Left ventricle myocardium inferior (tissue), 1 donor: ENCODE measurements around the gene C16orf89. TPM values are rescaled to one million over a fixed set of nuclear protein-coding genes. Genes with fewer than 3 reads are reported as not detected.
A peak's percentile ranks its signal among the peaks of the same experiment; 100 is the strongest.

Experiments
- DNase-seq: peaks from one replicate; pipeline ENCODE4 v3.0.0-alpha.2; 2020
- H3K27ac ChIP-seq: fragments of 200-600 bp; replicated peaks from 2 replicates; pipeline ENCODE4 v1.8.0; 2021
- H3K27me3 ChIP-seq: fragments of 200-600 bp; 2 replicates; pipeline ENCODE4 v1.8.0; 2021; ENCODE audit warnings: low read depth
- H3K36me3 ChIP-seq: fragments of 200-600 bp; 2 replicates; pipeline ENCODE4 v1.8.0; 2021
- H3K4me1 ChIP-seq: fragments of 200-600 bp; 2 replicates; pipeline ENCODE4 v1.8.0; 2021
- H3K4me3 ChIP-seq: fragments of 200-600 bp; 2 replicates; pipeline ENCODE4 v1.8.0; 2021; ENCODE audit warnings: mild to moderate bottlenecking, moderate library complexity
- H3K9me3 ChIP-seq: fragments of 200-600 bp; replicated peaks from 2 replicates; pipeline ENCODE4 v1.8.0; 2021
- CTCF ChIP-seq: fragments of 200-600 bp; IDR thresholded peaks from 2 replicates; pipeline ENCODE4 v1.8.0; 2021; ENCODE audit warnings: antibody characterized with exemption, mild to moderate bottlenecking, borderline replicate concordance
- intact Hi-C: fragments of 100-400 bp; cut with micrococcal nuclease; formaldehyde crosslinking; loops from one replicate; pipeline ENCODE4 v1.11.0; 2022
- total RNA-seq: library from RNA; stranded (reverse); fragmentation: NEBNext Ultra II Directional; extraction: Animal tissue kit (Norgen Biotek cat#: 25700); gene quantifications from one replicate; pipeline ENCODE4 v1.2.1, GENCODE V29; 2021
- donor health status: DM: no; HTN: yes; CAD: no; lungs with severe emphysema.

C16orf89 gene
- total RNA-seq, 1 donor from 2014 or later = 5.9 TPM

- Histone ChIP-seq H3K36me3 (peaks cover 16% of the 10 kb centered on the region), H3K9me3 (no peaks in the 10 kb centered on the region), H3K27ac (no peak overlapping the region), H3K4me3 (no peak overlapping the region), H3K4me1 (peaks cover 10% of the 10 kb centered on the region), H3K27me3 (no peaks in the 10 kb centered on the region)
- intact Hi-C loops = no loop called here
- no peak for DNase-seq
- TF ChIP-seq CTCF = peak; percentile 21
Measured at GRCh38 chr16:5024632-5025031, 41.1 kb downstream of the C16orf89 start.

GRCh38 chr16:5022521-5022920, 43.2 kb downstream of the C16orf89 start:
- Histone ChIP-seq H3K27me3 (no peaks in the 10 kb centered on the region), H3K27ac (no peak overlapping the region), H3K9me3 (no peaks in the 10 kb centered on the region), H3K4me1 (peaks cover 10% of the 10 kb centered on the region), H3K36me3 (peaks cover 5% of the 10 kb centered on the region), H3K4me3 (no peak overlapping the region)
- no peak for TF ChIP-seq CTCF
- no peak for DNase-seq
- intact Hi-C loops = no loop called here

- peaks cover 10% of the 10 kb centered on the region for H3K4me1 ChIP-seq
- H3K4me3 ChIP-seq = no peak overlapping the region
- no peak for DNase-seq
- H3K9me3 ChIP-seq = no peaks in the 10 kb centered on the region
- TF ChIP-seq CTCF = no peak
- H3K36me3 ChIP-seq = no peaks in the 10 kb centered on the region
- intact Hi-C loops = no loop called here
- no peaks in the 10 kb centered on the region for H3K27me3 ChIP-seq
- no peak overlapping the region for H3K27ac ChIP-seq
Measured at GRCh38 chr16:5020551-5020950, 45.2 kb downstream of the C16orf89 start.

- Histone ChIP-seq H3K9me3 (no peaks in the 10 kb centered on the region), H3K4me1 (peaks cover 5% of the 10 kb centered on the region), H3K4me3 (no peak overlapping the region), H3K36me3 (no peaks in the 10 kb centered on the region), H3K27me3 (no peaks in the 10 kb centered on the region), H3K27ac (no peak overlapping the region)
- no peak for TF ChIP-seq CTCF
- no peak for DNase-seq
- intact Hi-C loops = no loop called here
Measured at GRCh38 chr16:5019775-5020174, 46.0 kb downstream of the C16orf89 start.

GRCh38 chr16:5018793-5019192, 47.0 kb downstream of the C16orf89 start:
- peak overlapping the region; percentile 17 for H3K27ac ChIP-seq
- TF ChIP-seq CTCF = no peak
- no peaks in the 10 kb centered on the region for H3K9me3 ChIP-seq
- intact Hi-C loops = no loop called here
- no peaks in the 10 kb centered on the region for H3K36me3 ChIP-seq
- H3K4me1 ChIP-seq = no peaks in the 10 kb centered on the region
- no peaks in the 10 kb centered on the region for H3K27me3 ChIP-seq
- H3K4me3 ChIP-seq = no peak overlapping the region
- DNase-seq = no peak

GRCh38 chr16:5017678-5017969, 48.1 kb downstream of the C16orf89 start:
- no peak for TF ChIP-seq CTCF
- Histone ChIP-seq H3K36me3 (no peaks in the 10 kb centered on the region), H3K4me1 (no peaks in the 10 kb centered on the region), H3K4me3 (no peak overlapping the region), H3K27me3 (no peaks in the 10 kb centered on the region), H3K27ac (no peak overlapping the region), H3K9me3 (no peaks in the 10 kb centered on the region)
- intact Hi-C loops = no loop called here
- DNase-seq = no peak
